Mesenchymal stem cell (in vitro differentiated cells and primary cell): ENCODE data around the gene NHSL1.

Source experiments
- DNase-seq: peaks from one replicate; pipeline ENCODE4 v3.0.0-alpha.2; 2013
- H2AFZ ChIP-seq: one replicate; pipeline ENCODE4 v1.6.1; 2013; ENCODE audit warnings: low read depth, mild to moderate bottlenecking, control low read depth, inconsistent platforms, low read length, moderate library complexity
- H2AK5ac ChIP-seq: 2 replicates; pipeline ENCODE4 v1.6.1; 2013; ENCODE audit warnings: low read length, moderate library complexity, mild to moderate bottlenecking, inconsistent platforms; ENCODE audit not compliant: severe bottlenecking
- H2BK120ac ChIP-seq: one replicate; pipeline ENCODE4 v1.6.1; 2013; ENCODE audit warnings: low read depth, mild to moderate bottlenecking, inconsistent platforms, low read length, moderate library complexity
- H2BK12ac ChIP-seq, 2 experiments: one replicate each; pipeline ENCODE4 v1.6.1; 2013; ENCODE audit warnings: inconsistent platforms in 2 of 2, low read length in 2 of 2, mild to moderate bottlenecking in 2 of 2, moderate library complexity in 2 of 2, control low read depth in 1 of 2
- H2BK15ac ChIP-seq: one replicate; pipeline ENCODE4 v1.6.1; 2013; ENCODE audit warnings: mild to moderate bottlenecking, low read depth, inconsistent platforms; ENCODE audit not compliant: poor library complexity, severe bottlenecking
- H2BK5ac ChIP-seq: 2 replicates; pipeline ENCODE4 v1.6.1; 2013; ENCODE audit warnings: low read depth, mild to moderate bottlenecking, low read length, control low read depth, inconsistent platforms; ENCODE audit not compliant: poor library complexity, severe bottlenecking
- H3K14ac ChIP-seq, 2 experiments: one replicate each; pipeline ENCODE4 v1.6.1; 2013; ENCODE audit warnings: inconsistent platforms in 2 of 2, low read length in 2 of 2, control low read depth in 1 of 2, mild to moderate bottlenecking in 1 of 2, moderate library complexity in 1 of 2
- H3K18ac ChIP-seq, 2 experiments: one replicate each; pipeline ENCODE4 v1.6.1; 2013; ENCODE audit warnings: inconsistent platforms in 2 of 2, low read length in 2 of 2, control low read depth in 1 of 2, low read depth in 1 of 2, mild to moderate bottlenecking in 1 of 2
- H3K23ac ChIP-seq, 2 experiments: one replicate each; pipeline ENCODE4 v1.6.1; 2013; ENCODE audit warnings: inconsistent platforms in 2 of 2, low read length in 2 of 2, mild to moderate bottlenecking in 2 of 2, moderate library complexity in 2 of 2, control low read depth in 1 of 2
- H3K27ac ChIP-seq: 2 replicates; pipeline ENCODE4 v1.5.1; 2013; ENCODE audit warnings: mild to moderate bottlenecking, moderate library complexity, low read length, control low read depth, inconsistent platforms; ENCODE audit not compliant: poor library complexity, severe bottlenecking
- H3K27me3 ChIP-seq, 2 experiments: 2 replicates each; pipeline versions ENCODE4 v1.6.1 to v1.7.0; 2013; ENCODE audit warnings: low read length in 2 of 2, mild to moderate bottlenecking in 2 of 2, moderate library complexity in 2 of 2, control low read depth in 1 of 2, inconsistent platforms in 1 of 2; ENCODE audit not compliant: control insufficient read depth in 1 of 2, insufficient read depth in 1 of 2
- H3K36me3 ChIP-seq, 2 experiments: 2 replicates each; pipeline versions ENCODE4 v1.6.1 to v1.7.0; 2013; ENCODE audit warnings: low read length in 2 of 2, control low read depth in 1 of 2, inconsistent platforms in 1 of 2, low read depth in 1 of 2, mild to moderate bottlenecking in 1 of 2; ENCODE audit not compliant: insufficient read depth in 2 of 2, control insufficient read depth in 1 of 2
- H3K4ac ChIP-seq, 2 experiments: one replicate each; pipeline ENCODE4 v1.6.1; 2013; ENCODE audit warnings: inconsistent platforms in 2 of 2, low read length in 2 of 2, mild to moderate bottlenecking in 2 of 2, moderate library complexity in 2 of 2, control low read depth in 1 of 2, low read depth in 1 of 2
- H3K4me1 ChIP-seq: 2 replicates; pipeline ENCODE4 v1.6.1; 2013; ENCODE audit warnings: low read depth, low read length, control low read depth; ENCODE audit not compliant: control insufficient read depth, insufficient read depth
- H3K4me2 ChIP-seq: 2 replicates; pipeline ENCODE4 v1.6.1; 2013; ENCODE audit warnings: low read length, mild to moderate bottlenecking, inconsistent platforms; ENCODE audit not compliant: poor library complexity, severe bottlenecking
- H3K4me3 ChIP-seq, 2 experiments: 2 replicates each; pipeline versions ENCODE4 v1.5.1 to v1.7.0; 2013; ENCODE audit warnings: low read length in 2 of 2, mild to moderate bottlenecking in 2 of 2, control low read depth in 1 of 2, low read depth in 1 of 2; ENCODE audit not compliant: insufficient read depth in 1 of 2
- H3K79me1 ChIP-seq: replicated peaks from 2 replicates; pipeline ENCODE4 v1.6.1; 2013; ENCODE audit warnings: mild to moderate bottlenecking, control low read depth, low read length, inconsistent platforms; ENCODE audit not compliant: poor library complexity, severe bottlenecking
- H3K9ac ChIP-seq: 2 replicates; pipeline ENCODE4 v1.7.0; 2013; ENCODE audit warnings: mild to moderate bottlenecking, low read length, moderate library complexity
- H3K9me3 ChIP-seq: 2 replicates; pipeline ENCODE4 v1.7.0; 2013; ENCODE audit warnings: mild to moderate bottlenecking, low read length; ENCODE audit not compliant: control insufficient read depth
- H4K8ac ChIP-seq: one replicate; pipeline ENCODE4 v1.6.1; 2013; ENCODE audit warnings: inconsistent platforms, mild to moderate bottlenecking, low read length, moderate library complexity
- H4K91ac ChIP-seq: one replicate; pipeline ENCODE4 v1.6.1; 2013; ENCODE audit warnings: mild to moderate bottlenecking, low read length, inconsistent platforms
- WGBS: methylation state at CpG from one replicate; pipeline ENCODE4 v1.1.7; 2013; ENCODE audit warnings: mixed read lengths; 5-methylcytosine and 5-hydroxymethylcytosine counted together

Gene NHSL1

DNA sequence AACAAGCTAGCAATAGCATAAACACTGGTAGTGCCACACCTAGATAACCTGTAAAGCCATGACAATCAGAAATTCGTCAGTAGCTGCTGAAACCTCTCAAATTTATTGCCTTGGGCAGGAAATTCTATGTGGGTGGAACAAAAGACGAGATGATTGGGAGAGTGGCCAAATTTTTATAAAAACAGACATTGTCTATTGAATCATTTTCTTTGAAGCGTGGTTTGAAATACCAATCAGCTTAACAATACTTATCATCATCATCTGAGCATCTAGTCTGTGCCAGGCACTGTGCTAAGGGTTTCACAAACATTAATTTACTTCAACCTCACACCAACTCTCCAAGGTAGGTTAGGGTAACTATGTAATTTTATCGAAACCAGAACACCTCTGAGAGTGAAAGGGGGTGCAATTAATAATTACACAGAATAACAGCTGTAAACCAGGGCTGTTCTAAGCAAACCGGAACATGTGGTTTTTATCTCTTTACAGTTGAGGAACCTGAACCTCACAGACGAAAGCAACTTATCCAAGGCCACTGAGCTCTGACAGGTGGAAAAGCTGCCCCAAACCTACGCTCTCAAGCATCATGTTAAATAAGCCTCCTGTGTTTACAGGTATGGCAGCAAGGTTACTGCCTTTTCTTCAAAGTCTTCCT lies 43.4 kb downstream of the NHSL1 start:
- Histone ChIP-seq H2BK5ac (no peak overlapping the region), H3K9me3 (no peaks in the 10 kb centered on the region), H4K8ac (no peak overlapping the region), H3K36me3 (peaks cover 0 to under 1% of the 10 kb centered on the region in 2 experiments), H2BK120ac (no peak overlapping the region), H3K14ac (no peak overlapping the region), H2AK5ac (no peak overlapping the region), H3K27me3 (no peaks in the 10 kb centered on the region), H2BK15ac (no peak overlapping the region), H2AFZ (no peak overlapping the region), H3K9ac (no peak overlapping the region), H3K79me1 (peaks cover 14% of the 10 kb centered on the region), H3K27ac (peak overlapping the region; percentile 35), H3K4ac (no peak overlapping the region), H3K4me2 (no peak overlapping the region), H3K4me1 (peaks cover 1% of the 10 kb centered on the region), H3K18ac (no peak overlapping the region), H4K91ac (no peak overlapping the region), H3K23ac (no peak overlapping the region), H2BK12ac (no peak overlapping the region), H3K4me3 (no peak overlapping the region)
- WGBS, result 85% methylated on average over 6 of the region's 7 CpGs
- no peak for DNase-seq

DNA sequence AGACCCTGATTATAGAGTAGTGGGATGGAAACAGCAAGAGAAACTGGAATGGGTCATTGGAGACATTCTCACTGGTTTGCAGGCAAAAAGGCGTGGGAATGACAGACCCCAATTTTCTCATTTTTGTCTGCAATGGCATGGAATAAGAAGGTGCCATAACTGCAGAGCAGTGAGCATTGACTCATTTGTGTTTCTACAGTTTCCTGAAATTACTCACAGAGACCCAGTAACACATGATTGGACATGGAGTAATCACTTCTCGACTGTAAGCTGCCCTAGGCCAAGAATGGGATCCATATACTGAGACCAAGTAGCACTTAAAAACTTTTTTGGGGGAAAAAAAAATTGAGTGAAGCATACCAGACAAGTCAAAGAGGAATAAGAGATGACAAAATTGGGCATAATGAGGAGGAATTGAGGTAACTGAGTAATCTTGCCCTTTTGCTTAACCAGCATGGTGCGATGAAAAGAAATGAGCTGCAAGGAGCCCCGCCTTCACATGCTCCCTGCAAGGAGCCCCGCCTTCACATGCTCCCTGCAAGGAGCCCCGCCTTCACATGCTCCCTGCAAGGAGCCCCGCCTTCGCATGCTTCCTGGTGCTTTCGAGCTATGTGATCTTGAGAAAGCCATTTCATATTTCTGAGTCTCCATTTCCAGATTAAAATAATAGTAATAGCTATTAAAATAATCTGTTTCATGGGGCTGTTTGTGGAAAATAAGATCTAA lies 44.1 kb downstream of the NHSL1 start:
- H3K79me1 ChIP-seq, result peaks cover 13% of the 10 kb centered on the region
- no peak overlapping the region for H3K14ac ChIP-seq
- no peak for DNase-seq
- H3K23ac ChIP-seq, result no peak overlapping the region
- H3K27me3 ChIP-seq, result no peaks in the 10 kb centered on the region
- H2BK5ac ChIP-seq, result no peak overlapping the region
- H3K4me1 ChIP-seq, result peaks cover 1% of the 10 kb centered on the region
- H3K9ac ChIP-seq, result no peak overlapping the region
- H3K27ac ChIP-seq, result no peak overlapping the region
- 95% methylated on average over 5 of the region's 9 CpGs for WGBS
- no peak overlapping the region for H2AFZ ChIP-seq
- H3K36me3 ChIP-seq, result no peaks in the 10 kb centered on the region
- no peak overlapping the region for H3K4ac ChIP-seq
- no peak overlapping the region for H2BK12ac ChIP-seq
- H3K9me3 ChIP-seq, result no peaks in the 10 kb centered on the region
- H4K8ac ChIP-seq, result no peak overlapping the region
- no peak overlapping the region for H3K4me3 ChIP-seq
- no peak overlapping the region for H4K91ac ChIP-seq
- no peak overlapping the region for H2BK15ac ChIP-seq
- no peak overlapping the region for H2BK120ac ChIP-seq
- H3K18ac ChIP-seq, result no peak overlapping the region
- H3K4me2 ChIP-seq, result no peak overlapping the region
- H2AK5ac ChIP-seq, result no peak overlapping the region

DNA sequence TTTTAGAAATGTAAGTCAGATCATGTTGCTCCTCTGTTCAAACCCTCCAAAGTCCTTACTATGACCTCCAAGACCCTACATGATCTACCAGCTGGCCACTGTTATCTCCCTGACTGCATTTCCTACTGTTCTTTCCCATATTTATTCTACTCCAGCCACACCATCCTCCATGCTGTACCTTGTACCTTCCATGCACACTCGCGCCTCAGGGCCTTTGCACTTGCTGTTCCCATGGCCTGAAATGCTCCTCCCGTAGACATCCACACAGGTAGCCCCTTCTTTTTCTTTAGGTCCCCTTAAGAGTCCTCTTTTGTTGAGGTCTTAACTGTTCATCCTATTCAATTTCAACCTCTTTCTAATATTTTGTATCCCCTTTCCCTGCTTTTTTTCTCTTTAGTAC lies 48.3 kb downstream of the NHSL1 start:
- Histone ChIP-seq H3K27me3 (no peaks in the 10 kb centered on the region), H4K91ac (no peak overlapping the region), H3K23ac (no peak overlapping the region), H3K79me1 (peaks cover 22% of the 10 kb centered on the region), H3K4me3 (no peak overlapping the region), H2BK12ac (no peak overlapping the region), H3K27ac (no peak overlapping the region), H3K36me3 (peaks cover 0 to 6% of the 10 kb centered on the region in 2 experiments), H3K18ac (no peak overlapping the region), H2BK120ac (no peak overlapping the region), H4K8ac (no peak overlapping the region), H2BK15ac (no peak overlapping the region), H3K4ac (no peak overlapping the region), H3K9ac (no peak overlapping the region), H2AFZ (no peak overlapping the region), H2AK5ac (no peak overlapping the region), H3K4me2 (no peak overlapping the region), H3K4me1 (peaks cover under 1% of the 10 kb centered on the region), H3K14ac (no peak overlapping the region), H2BK5ac (no peak overlapping the region), H3K9me3 (no peaks in the 10 kb centered on the region)
- no peak for DNase-seq
- WGBS, result 99% methylated on average over 3 of the region's 3 CpGs

DNA sequence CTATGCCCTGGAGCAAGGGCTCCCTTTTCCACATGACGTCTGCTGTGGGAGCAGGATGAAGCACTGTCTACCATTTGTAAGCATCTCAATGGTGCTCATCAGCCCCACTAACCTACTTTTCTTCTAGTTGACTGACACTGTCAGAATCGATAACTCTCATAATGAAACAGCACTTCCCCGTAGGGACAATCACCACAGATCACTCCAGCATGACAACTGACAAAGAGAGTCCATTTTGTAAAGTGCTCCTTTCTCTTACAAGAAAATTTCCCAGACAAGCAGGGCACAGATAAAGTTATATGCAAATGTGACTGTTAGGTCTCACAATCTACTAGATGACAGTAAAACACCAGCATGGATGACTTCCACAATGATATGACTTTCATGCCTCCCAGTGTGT lies 48.8 kb downstream of the NHSL1 start:
- H3K36me3 ChIP-seq, result peaks cover 0 to 6% of the 10 kb centered on the region in 2 experiments
- H3K27me3 ChIP-seq, result no peaks in the 10 kb centered on the region
- no peak overlapping the region for H3K27ac ChIP-seq
- H2BK5ac ChIP-seq, result no peak overlapping the region
- no peaks in the 10 kb centered on the region for H3K4me1 ChIP-seq
- no peak overlapping the region for H2AK5ac ChIP-seq
- H3K79me1 ChIP-seq, result peaks cover 25% of the 10 kb centered on the region
- no peak overlapping the region for H3K4ac ChIP-seq
- no peak for DNase-seq
- no peak overlapping the region for H3K18ac ChIP-seq
- no peaks in the 10 kb centered on the region for H3K9me3 ChIP-seq
- no peak overlapping the region for H4K8ac ChIP-seq
- 88% methylated on average over 3 of the region's 3 CpGs for WGBS
- no peak overlapping the region for H2BK15ac ChIP-seq
- H2AFZ ChIP-seq, result no peak overlapping the region
- H3K9ac ChIP-seq, result no peak overlapping the region
- H3K4me2 ChIP-seq, result no peak overlapping the region
- no peak overlapping the region for H3K23ac ChIP-seq
- H2BK12ac ChIP-seq, result no peak overlapping the region
- no peak overlapping the region for H4K91ac ChIP-seq
- no peak overlapping the region for H3K4me3 ChIP-seq
- no peak overlapping the region for H3K14ac ChIP-seq
- H2BK120ac ChIP-seq, result no peak overlapping the region
